ENCODE results near the gene C19orf67.

The C19orf67 gene

GRCh38 chr19:14086098-14086497 is 515 bp upstream of the C19orf67 start:
- DNase-seq (ENCODE audit: low read depth in 1 of 2, low spot score in 1 of 2): no peak

DNA sequence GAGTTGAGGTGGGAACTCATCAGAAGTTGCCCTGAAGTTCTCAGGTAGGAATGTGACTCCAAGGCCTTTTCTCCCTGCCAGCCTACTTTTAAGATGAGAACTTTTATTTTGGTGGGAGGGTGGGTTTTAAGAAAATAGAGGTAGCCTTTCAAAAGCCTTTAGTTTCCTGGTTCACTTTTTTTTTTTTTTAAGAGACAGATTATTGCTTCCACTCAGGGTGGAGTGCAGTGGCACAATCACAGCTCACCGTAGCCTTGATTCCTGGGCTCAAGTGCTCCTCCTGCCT is 3.0 kb downstream of the C19orf67 start:
- DNase-seq (ENCODE audit: low read depth in 1 of 2, low spot score in 1 of 2): no peak

GRCh38 chr19:14081797-14082674 is 3.5 kb downstream of the C19orf67 start:
- DNase-seq (ENCODE audit: low read depth in 1 of 2, low spot score in 1 of 2): no peak

DNA sequence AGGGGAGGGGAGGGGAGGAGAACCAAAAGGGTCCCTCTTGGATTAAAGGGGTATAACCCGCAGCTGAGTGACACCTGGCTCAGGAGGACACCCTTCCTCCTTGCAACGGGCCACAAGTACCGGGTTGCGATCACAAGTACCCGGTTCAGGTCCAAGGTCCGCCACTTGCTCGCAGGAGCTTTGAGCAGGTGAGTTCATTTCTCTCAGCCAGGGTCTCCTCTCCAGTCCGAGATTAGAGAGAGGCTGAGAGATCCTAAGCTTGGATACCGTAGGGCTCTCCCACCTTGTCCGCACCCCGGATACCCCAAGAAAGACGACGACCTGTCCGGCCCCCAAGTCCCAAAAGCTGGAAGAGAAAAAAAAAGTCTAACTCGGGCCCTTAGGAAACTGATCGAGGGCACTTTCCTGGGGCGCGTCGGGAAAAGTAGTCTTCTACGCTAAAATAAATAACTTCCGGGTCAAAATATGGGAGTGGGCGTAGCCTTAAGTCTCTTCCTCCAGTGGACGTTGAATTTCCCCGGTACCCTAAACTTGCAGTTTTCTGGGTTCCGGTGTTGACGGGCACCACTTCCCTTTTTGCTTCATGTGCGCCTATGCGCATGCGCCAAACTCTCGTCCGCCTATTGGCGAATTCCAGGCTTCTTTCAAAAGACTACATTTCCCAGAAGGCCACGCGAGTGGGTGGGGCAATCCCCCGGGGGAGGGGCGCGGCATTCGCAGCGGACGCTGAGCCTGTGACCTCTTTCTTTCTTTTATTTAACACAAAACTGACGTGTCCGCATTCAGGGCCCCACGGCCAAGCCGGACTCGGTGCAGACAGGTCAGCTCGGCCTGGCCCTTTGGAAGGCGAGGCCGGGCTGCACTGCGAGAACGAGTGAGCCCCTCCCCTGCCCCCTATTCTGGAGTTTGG is 4.4 kb downstream of the C19orf67 start:
- peak; percentile 97 to 98 for DNase-seq (ENCODE audit: low read depth in 1 of 2, low spot score in 1 of 2)

DNA sequence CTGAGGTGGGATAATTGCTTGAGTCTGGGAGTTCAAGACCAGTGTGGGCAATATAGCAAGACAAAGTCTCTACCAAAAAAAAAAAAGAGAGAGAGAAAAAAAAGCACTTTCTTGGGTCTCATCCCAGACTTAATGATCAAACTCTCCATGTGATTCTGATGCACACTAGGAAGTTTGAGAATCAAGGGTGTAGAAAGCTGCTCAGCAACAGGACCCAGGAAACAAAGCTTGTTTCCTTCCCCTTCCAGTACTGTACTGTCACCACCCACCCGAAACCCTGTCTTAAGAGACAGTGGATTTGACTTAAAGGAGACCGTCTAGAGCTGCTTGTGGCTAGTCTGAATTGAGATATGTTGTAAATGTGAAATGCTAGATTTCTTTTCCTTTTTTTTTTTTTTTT is 7.2 kb downstream of the C19orf67 start:
- no peak for DNase-seq (ENCODE audit: low read depth in 1 of 2, low spot score in 1 of 2)

DNA sequence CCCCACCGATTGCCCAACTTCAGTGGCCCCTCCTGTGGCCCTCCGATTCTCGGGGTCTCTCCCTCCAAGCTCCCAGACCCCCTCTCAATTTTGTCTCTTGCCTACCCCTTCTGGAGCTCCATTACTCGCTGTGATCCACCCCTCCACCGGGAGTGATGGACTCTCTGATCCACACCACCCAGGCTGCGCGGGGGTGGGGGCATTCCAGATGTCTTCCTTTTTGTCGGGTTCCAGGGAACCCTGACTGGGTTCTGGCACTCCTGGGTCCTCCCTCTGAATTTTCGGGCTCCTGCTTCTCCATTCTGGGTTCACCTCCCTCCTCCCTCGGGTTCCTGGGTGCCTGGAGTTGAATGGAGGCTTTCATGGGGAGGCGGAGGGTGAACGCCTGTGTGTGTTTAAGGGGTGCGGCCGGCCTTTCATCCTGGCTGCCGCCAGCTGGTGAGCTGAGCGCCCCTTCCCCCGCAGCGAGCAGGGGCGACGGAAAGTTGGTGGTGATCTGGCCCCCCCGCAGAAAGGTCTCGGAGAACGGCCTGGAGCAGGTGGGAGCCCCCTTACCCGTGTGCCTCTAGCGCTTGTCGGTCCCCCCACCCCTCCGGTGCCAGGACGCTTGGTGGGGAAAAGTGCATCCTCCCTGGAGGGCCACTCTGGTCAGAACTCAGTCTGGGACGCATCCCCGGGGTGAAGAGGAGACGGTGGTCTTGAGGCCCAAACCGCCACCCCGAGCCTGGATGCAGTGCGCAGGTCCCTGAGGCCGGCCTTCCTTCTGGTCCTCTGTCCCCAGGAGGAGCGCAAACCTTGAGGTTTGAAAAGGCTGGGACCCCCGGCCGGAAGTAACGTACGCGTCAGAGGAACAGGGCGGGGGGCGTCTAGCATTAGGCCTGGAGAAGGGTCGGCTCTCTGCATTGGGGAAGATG is 11.4 kb downstream of the C19orf67 start:
- DNase-seq (ENCODE audit: low read depth in 1 of 2, low spot score in 1 of 2): no peak

- peak; percentile 63 to 70 for DNase-seq (ENCODE audit: low read depth in 1 of 2, low spot score in 1 of 2)
Observed at GRCh38 chr19:14073261-14073924, 12.2 kb downstream of the C19orf67 start.

DNA sequence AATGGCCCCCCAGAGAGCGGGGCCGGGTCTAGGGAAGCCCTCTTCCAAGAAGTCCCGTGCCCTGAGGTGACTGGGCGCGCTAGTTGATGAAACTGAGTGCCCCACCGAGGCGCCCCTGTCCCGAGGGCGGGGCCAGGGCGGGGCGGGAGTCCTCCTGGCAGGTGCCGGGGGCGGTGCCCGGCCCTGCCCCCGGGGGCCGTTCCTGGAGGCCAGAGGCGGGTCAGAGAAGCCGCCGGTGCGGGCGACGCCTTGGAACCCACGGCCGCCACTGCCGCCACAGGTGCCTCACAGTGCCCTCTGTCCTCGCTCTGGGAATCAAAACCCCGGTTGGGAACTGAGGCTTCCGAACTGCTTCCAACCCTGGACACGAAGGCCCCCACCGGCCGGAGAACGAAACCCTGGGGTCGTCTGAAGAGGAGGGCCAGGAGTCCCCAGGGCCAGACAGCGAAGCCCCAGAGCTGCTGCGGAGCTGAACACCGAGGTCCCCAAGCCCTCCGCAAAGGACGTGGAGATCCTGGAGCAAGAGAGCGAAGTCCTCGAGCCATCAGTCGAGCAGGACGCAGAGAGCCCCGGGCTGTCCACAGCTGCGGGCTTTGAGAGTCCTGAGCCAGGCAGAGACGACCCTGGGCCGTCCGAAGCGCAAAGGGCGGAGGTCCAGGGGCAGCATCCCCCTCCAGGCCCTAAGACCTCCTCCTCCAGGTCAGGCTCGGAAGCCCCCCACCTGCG is 12.9 kb downstream of the C19orf67 start, which contains the start of gene MISP3:
Gene MISP3 (plus strand): TSS at position 252 of the 726 bp plus-strand sequence. CDS start 524 bp downstream, outside the sequence.
- no peak for DNase-seq (ENCODE audit: low read depth in 1 of 2, low spot score in 1 of 2)

GRCh38 chr19:14070268-14071050 is 15.1 kb downstream of the C19orf67 start:
- no peak for DNase-seq (ENCODE audit: low read depth in 1 of 2, low spot score in 1 of 2)

DNA sequence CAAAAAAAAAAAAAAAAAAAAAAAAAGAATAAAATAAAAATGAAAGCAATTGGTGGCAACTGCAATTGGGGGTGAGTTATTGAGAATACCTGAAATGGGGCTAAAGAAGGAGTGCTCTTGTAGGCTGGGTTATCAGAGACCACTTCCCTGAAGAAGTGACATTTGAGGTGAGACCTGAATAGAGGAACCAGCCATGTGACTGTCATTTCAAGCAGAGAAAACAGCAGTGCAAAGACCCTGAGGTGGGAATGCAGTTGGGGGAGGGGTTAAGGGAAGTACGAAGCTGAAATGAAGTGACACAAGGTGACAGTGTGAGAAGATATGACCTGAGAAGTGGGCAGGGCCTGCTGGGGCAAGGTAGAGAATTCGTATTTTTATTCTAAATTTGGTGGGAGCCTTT is 19.4 kb downstream of the C19orf67 start:
- DNase-seq (ENCODE audit: low read depth in 1 of 2, low spot score in 1 of 2): no peak

DNA sequence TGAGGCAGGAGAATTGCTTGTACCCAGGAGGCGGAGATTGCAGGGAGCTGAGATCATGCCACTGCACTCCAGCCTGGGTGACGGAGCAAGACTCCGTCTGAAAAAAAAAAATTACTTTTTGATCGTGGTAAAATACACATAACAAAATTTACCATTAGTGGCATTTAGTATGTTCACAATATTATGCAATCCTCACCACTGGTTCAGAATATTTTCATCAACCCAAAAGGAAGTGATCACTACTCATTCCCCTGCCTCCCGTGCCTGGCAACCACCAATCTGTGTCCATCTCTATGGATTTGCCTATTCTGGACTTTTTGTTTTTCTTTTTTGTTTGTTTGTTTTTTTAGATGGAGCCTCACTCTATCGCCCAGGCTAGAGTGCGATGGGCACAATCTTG is 22.5 kb downstream of the C19orf67 start:
- no peak for DNase-seq (ENCODE audit: low read depth in 1 of 2, low spot score in 1 of 2)

GRCh38 chr19:14062558-14062855 is 23.1 kb downstream of the C19orf67 start:
- DNase-seq (ENCODE audit: low read depth in 1 of 2, low spot score in 1 of 2): no peak

DNA sequence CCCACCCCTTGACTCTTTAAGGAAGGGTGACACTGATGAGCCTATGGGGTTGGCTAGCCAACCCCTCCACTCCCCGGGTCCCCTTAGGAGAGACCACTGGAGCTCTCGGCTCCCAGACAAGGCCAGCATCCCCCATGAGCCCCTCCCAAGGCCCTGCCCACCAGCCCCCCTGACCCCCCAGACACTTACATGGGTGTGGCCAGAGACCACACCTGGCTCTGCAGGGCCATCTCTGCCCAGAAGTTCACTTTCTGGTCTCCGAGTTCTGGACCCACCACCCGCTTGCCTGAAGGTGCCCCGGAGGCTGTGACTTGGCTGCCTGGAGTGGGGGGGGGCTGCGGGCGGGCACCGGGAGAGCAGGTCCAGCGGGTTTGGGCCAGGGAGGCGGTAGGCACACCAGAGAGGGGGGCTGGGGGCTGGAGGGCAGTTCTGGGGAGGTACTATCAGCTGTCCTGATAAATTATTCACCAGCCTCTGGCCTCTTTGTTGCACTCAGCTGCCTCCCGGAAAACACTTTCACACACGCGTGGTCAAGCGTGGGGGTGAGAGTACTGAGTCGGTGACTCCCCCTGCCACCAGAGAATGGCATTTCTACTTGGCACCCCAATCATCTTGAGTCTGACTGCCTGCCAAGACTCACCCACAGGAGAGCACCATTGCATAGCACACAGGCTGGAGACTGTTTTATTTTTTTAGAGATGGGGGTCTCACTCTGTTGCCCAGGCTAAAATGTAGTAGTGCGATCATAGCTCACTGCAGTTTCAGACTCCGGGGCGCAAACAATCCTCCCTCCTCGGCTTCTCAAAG is 23.6 kb downstream of the C19orf67 start, which contains the start of gene PALM3:
Gene PALM3 (minus strand): TSS at position 326 of the 807 bp plus-strand sequence. CDS start 96 bp downstream, at position 230.
- DNase-seq (ENCODE audit: low read depth in 1 of 2, low spot score in 1 of 2): no peak

DNA sequence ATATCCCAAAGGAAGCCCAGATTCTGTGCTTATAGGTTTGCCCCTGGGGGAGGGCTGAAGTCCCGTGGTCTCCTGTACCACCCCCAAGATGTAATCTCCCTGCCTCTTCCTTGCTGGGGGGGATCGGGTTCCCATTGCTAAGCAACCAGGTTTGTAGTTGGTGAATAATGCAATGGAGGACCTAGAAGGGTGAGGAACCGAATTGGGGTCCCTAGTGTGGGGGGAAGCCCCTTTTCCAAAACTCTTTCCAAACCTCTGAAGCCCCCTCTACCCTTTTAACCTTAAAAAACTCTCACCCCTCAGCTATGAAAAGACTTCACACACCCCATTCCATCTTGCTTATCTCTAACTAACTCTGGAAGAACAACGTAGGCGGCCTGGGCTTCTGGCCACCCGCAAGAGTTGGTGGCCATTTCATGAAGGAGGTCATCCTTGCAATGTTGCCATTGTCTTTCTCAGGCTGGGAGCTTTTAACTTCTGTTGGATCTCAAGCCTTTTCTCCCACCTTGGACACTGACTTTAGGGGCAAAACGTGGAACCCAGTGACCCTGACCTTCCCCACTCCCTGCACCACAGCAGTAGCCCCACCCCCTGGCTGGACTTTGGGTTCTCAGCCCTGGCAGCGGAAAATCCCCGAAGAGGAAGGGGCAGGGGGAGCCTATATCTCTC is 24.4 kb downstream of the C19orf67 start:
- no peak for DNase-seq (ENCODE audit: low read depth in 1 of 2, low spot score in 1 of 2)

DNA sequence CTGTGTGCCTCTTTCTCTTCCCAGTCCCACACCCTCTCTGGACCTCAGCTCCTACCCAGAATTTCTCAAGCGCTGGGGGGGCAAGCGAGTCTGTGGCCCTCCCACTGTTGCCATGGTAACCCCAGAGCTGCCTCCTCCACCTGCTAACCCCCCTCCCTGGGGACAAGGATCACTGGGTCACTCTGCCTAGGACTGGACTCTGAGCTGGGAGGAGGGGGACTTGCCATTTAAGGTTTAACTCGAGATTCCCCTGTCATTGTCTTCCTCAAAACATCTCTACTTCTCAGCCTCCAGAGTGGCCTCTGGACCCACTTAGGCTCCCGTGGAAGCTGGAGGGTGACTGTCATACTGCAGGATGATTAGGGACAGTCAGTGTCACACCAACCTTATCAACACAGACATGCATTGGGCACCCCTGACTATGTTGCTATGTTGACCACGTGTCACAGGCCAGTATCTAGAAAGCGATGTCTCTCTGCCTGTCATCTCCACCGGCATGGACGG is 25.9 kb downstream of the C19orf67 start:
- DNase-seq (ENCODE audit: low read depth in 1 of 2, low spot score in 1 of 2): no peak

DNA sequence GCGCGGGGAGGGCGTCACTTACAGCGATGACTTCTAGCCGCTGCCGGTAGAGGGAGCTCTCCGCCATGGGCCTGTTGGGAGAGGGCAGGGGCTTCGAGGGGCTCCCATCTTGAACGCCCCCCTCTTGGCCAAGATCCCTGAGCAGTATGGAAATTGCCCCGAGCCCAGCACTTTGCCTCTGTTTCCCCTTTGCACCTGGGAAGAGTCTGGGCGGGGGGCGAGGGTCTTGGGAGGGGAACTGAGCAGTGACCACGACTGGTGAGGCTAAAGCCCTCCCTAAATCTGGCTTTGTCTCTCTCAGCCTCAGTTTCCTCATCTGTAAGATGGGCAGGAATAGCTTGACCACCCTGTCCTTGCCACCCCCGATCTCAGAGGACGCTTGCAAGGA is 26.5 kb downstream of the C19orf67 start:
- DNase-seq (ENCODE audit: low read depth in 1 of 2, low spot score in 1 of 2): peak in 1 of 2 donors; percentile 20

All from stimulated activated CD4-positive, alpha-beta T cell treated with anti-CD3 and anti-CD28 coated beads, Interleukin-15, amount 100 ng/mL, for 1 hour (primary cell).